ENCODE data around the gene PRR5L.

Gene PRR5L

DNA sequence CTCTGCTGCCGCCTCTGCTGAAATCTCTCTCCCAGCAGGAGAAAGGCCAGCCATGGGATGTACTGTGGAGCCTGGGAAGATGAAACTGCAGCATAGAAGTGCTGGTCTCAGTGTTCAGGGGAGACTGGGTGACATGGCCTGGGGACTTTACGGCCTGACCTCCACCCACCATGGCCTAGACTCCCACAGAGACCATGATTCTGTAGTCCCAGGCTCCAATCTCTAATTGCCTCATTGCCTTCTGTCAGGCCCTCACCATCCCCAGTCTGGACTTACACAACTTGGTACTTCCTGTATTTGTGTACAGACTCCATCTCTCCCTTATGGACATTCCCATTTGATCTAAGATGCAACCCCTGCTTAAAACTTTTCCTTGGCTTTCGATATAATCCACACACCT, 170.9 kb downstream of the PRR5L start:
- TF ChIP-seq, protein P1, sequence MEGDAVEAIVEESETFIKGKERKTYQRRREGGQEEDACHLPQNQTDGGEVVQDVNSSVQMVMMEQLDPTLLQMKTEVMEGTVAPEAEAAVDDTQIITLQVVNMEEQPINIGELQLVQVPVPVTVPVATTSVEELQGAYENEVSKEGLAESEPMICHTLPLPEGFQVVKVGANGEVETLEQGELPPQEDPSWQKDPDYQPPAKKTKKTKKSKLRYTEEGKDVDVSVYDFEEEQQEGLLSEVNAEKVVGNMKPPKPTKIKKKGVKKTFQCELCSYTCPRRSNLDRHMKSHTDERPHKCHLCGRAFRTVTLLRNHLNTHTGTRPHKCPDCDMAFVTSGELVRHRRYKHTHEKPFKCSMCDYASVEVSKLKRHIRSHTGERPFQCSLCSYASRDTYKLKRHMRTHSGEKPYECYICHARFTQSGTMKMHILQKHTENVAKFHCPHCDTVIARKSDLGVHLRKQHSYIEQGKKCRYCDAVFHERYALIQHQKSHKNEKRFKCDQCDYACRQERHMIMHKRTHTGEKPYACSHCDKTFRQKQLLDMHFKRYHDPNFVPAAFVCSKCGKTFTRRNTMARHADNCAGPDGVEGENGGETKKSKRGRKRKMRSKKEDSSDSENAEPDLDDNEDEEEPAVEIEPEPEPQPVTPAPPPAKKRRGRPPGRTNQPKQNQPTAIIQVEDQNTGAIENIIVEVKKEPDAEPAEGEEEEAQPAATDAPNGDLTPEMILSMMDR (IDR thresholded peaks at IDR 0.05; ENCODE audit: low read depth, low read length) = no peak
- no peak overlapping the region for H3K27ac ChIP-seq

DNA sequence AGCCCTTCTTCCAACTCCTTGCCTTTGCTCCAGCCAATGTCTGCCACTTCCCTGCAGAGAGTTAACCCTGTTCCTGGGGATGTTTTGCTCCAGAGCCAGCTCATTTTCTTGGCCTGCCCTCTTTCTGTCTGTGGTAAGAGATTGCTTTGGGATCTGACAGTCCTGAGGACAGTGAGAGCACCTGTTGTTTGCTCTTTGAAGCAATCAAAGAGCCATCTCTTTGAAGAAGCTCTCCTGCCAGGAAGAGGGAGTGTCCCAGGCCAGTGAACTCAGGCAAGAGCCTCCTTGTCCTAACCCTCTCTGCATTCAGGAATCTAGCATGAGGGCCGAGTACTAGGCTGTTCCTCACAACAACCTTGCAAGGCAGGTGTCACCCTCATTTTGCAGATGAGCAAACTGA, 171.8 kb downstream of the PRR5L start:
- DNase-seq = no peak
- no peak overlapping the region for H3K4me3 ChIP-seq (ENCODE audit: low read depth, low read length)
- no peak overlapping the region for H3K27ac ChIP-seq
- TF ChIP-seq, protein P1 (IDR thresholded peaks at IDR 0.05; ENCODE audit: low read depth, low read length) = no peak
- H3K36me3 ChIP-seq = no peaks in the 10 kb centered on the region
- peaks cover 3% of the 10 kb centered on the region for H3K9me3 ChIP-seq (ENCODE audit: severe bottlenecking)
- no peaks in the 10 kb centered on the region for H3K27me3 ChIP-seq (ENCODE audit: insufficient read depth, low read depth, severe bottlenecking)

More for the DNA sequence above, 170.9 kb downstream of the PRR5L start:
- Histone ChIP-seq H3K36me3 (no peaks in the 10 kb centered on the region), H3K9me3 (ENCODE audit: severe bottlenecking) (peaks cover 3% of the 10 kb centered on the region), H3K27me3 (ENCODE audit: insufficient read depth, low read depth, severe bottlenecking) (no peaks in the 10 kb centered on the region), H3K4me3 (ENCODE audit: low read depth, low read length) (no peak overlapping the region)
- no peak for DNase-seq

- no peak overlapping the region for H3K27ac ChIP-seq
- H3K27me3 ChIP-seq (ENCODE audit: insufficient read depth, low read depth, severe bottlenecking) = no peaks in the 10 kb centered on the region
- no peaks in the 10 kb centered on the region for H3K36me3 ChIP-seq
- H3K9me3 ChIP-seq (ENCODE audit: severe bottlenecking) = peaks cover 3% of the 10 kb centered on the region
- H3K4me3 ChIP-seq (ENCODE audit: low read depth, low read length) = no peak overlapping the region
- DNase-seq = peak; percentile 44
- TF ChIP-seq, protein P1 (IDR thresholded peaks at IDR 0.05; ENCODE audit: low read depth, low read length) = peak; percentile 58
Measured at GRCh38 chr11:36469063-36469462, 173.0 kb downstream of the PRR5L start.

DNA sequence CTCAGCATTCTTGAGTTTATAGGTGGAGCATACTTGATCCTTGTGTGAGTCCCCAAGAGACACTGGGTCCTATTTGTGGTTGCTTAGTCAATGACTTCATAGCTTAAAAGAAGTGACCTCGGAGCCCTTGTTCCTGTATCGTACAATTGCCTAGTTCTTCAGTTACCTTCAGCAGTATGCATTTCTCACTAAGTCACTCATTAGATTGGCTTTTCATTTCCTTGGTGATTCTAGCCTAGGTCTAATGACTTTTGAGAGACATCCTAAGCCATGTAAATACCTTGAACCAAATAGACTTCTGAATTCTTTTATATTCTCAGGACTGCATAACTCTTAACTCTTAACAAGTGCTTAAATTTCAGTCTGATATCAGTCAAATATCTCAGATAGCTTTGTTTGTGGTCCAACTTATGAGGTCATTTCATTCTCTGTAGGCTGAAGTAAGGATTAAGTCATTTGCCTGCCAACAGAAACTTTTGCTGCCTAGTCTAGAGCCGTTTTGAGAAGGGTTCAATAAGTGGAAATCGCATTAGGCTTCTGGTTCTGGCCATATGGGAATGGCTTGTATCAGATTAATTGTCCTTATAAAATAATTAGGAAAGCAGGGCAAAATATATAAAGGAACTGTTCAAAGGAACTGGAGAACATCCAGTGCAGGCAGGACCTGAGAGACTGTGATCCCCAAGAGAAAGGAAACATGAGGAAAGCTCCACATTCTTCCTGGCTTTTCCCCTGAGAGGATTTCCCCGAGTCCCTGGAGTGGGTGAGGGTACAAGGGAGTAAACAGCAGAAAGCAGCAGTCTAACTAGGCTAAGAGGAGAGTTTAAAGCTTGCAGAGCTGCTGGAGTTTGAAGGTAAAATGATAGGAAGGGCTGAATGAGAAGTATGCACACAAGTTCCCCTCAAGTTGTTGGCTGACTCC, 174.1 kb downstream of the PRR5L start:
- H3K36me3 ChIP-seq = no peaks in the 10 kb centered on the region
- H3K9me3 ChIP-seq (ENCODE audit: severe bottlenecking) = peaks cover 3% of the 10 kb centered on the region
- no peaks in the 10 kb centered on the region for H3K27me3 ChIP-seq (ENCODE audit: insufficient read depth, low read depth, severe bottlenecking)
- TF ChIP-seq, protein P1 (IDR thresholded peaks at IDR 0.05; ENCODE audit: low read depth, low read length) = no peak
- DNase-seq = no peak
- H3K4me3 ChIP-seq (ENCODE audit: low read depth, low read length) = no peak overlapping the region
- no peak overlapping the region for H3K27ac ChIP-seq

GRCh38 chr11:36471577-36471976, 175.5 kb downstream of the PRR5L start:
- DNase-seq = no peak
- Histone ChIP-seq H3K4me3 (ENCODE audit: low read depth, low read length) (no peak overlapping the region), H3K9me3 (ENCODE audit: severe bottlenecking) (no peaks in the 10 kb centered on the region), H3K36me3 (no peaks in the 10 kb centered on the region), H3K27me3 (ENCODE audit: insufficient read depth, low read depth, severe bottlenecking) (no peaks in the 10 kb centered on the region), H3K27ac (no peak overlapping the region)
- TF ChIP-seq, protein P1 (IDR thresholded peaks at IDR 0.05; ENCODE audit: low read depth, low read length) = no peak

Data from WERI-Rb-1 (cell line).